ENCODE measurements around the gene AP2A1. TPM values are rescaled to one million over a fixed set of nuclear protein-coding genes. Genes with fewer than 3 reads are reported as not detected.

The AP2A1 gene
- total and polyA plus RNA-seq, 2 of the 13 experiments (the other 11 are each of a cell fraction or from before 2014, with no cell fraction given): 22.7 to 39.7 TPM

DNA sequence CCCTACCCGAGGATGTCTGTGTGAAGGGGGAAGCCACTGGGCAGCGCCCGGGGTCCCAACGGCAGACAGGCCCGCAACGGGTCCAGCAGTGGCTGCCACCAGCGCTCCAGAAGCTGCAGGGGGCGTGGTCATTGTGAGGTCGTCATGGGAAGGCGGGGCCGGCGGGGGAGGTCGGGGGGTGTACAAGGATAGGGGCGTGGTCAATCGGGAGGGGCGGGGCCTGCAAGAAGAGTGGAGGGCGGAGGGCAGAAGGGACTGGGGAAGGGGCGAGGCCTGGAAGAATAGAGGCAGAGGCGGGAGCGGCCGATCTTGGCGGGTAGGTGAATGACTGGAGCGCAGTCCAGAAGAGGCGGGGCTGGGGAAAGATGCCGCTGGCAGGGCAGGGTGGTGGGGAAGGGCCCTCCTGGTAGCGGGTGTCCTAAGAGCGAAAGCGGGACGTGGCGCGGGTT is 41.9 kb downstream of the AP2A1 start (continued):
- no peak for TF ChIP-seq ZNF264 (CRISPR knock-in tag; IDR thresholded peaks at IDR 0.05)
- TF ChIP-seq HNRNPK (IDR thresholded peaks at IDR 0.05; ENCODE audit: low read depth, low read length, poor library complexity, severe bottlenecking): peak; percentile 3
- peak; percentile 22; the same call in 1 of the 2 replicates for TF ChIP-seq SP5 (CRISPR knock-in tag; IDR thresholded peaks at IDR 0.05; ENCODE audit: borderline replicate concordance, low read depth)
- no peak for TF ChIP-seq MYNN (CRISPR knock-in tag; IDR thresholded peaks at IDR 0.05; ENCODE audit: low read depth)
- TF ChIP-seq KDM2A (CRISPR knock-in tag; IDR thresholded peaks at IDR 0.05; ENCODE audit: borderline replicate concordance, low read depth): no peak
- peak; percentile 31 for TF ChIP-seq ZSCAN25 (CRISPR knock-in tag; IDR thresholded peaks at IDR 0.05)
- no peak for TF ChIP-seq RFX1 (IDR thresholded peaks at IDR 0.05)
- TF ChIP-seq, protein P1, sequence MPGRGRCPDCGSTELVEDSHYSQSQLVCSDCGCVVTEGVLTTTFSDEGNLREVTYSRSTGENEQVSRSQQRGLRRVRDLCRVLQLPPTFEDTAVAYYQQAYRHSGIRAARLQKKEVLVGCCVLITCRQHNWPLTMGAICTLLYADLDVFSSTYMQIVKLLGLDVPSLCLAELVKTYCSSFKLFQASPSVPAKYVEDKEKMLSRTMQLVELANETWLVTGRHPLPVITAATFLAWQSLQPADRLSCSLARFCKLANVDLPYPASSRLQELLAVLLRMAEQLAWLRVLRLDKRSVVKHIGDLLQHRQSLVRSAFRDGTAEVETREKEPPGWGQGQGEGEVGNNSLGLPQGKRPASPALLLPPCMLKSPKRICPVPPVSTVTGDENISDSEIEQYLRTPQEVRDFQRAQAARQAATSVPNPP (CRISPR knock-in tag; IDR thresholded peaks at IDR 0.05): no peak
- TF ChIP-seq, protein P2, sequence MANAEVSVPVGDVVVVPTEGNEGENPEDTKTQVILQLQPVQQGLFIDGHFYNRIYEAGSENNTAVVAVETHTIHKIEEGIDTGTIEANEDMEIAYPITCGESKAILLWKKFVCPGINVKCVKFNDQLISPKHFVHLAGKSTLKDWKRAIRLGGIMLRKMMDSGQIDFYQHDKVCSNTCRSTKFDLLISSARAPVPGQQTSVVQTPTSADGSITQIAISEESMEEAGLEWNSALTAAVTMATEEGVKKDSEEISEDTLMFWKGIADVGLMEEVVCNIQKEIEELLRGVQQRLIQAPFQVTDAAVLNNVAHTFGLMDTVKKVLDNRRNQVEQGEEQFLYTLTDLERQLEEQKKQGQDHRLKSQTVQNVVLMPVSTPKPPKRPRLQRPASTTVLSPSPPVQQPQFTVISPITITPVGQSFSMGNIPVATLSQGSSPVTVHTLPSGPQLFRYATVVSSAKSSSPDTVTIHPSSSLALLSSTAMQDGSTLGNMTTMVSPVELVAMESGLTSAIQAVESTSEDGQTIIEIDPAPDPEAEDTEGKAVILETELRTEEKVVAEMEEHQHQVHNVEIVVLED (CRISPR knock-in tag; IDR thresholded peaks at IDR 0.05; ENCODE audit: borderline replicate concordance): no peak
- TF ChIP-seq, protein P3, sequence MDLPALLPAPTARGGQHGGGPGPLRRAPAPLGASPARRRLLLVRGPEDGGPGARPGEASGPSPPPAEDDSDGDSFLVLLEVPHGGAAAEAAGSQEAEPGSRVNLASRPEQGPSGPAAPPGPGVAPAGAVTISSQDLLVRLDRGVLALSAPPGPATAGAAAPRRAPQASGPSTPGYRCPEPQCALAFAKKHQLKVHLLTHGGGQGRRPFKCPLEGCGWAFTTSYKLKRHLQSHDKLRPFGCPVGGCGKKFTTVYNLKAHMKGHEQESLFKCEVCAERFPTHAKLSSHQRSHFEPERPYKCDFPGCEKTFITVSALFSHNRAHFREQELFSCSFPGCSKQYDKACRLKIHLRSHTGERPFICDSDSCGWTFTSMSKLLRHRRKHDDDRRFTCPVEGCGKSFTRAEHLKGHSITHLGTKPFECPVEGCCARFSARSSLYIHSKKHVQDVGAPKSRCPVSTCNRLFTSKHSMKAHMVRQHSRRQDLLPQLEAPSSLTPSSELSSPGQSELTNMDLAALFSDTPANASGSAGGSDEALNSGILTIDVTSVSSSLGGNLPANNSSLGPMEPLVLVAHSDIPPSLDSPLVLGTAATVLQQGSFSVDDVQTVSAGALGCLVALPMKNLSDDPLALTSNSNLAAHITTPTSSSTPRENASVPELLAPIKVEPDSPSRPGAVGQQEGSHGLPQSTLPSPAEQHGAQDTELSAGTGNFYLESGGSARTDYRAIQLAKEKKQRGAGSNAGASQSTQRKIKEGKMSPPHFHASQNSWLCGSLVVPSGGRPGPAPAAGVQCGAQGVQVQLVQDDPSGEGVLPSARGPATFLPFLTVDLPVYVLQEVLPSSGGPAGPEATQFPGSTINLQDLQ (CRISPR knock-in tag; IDR thresholded peaks at IDR 0.05): no peak
- no peak for TF ChIP-seq ERF (CRISPR knock-in tag; IDR thresholded peaks at IDR 0.05)
